Activated effector memory CD4-positive, alpha-beta T cell treated with anti-CD3 and anti-CD28 coated beads, Interleukin-2, amount 50 U/mL, for 16 hours (primary cell): Measurements from ENCODE around the gene POLQ.
"Not testable (repeated sequence)": the region's sequence is repeated elsewhere in the genome, so short reads cannot be mapped to it uniquely, and the experiment has no call there.

ENCODE experiments used
- DNase-seq: peaks from one replicate; pipeline ENCODE4 v3.0.0-alpha.2; 2020

The POLQ gene

DNA sequence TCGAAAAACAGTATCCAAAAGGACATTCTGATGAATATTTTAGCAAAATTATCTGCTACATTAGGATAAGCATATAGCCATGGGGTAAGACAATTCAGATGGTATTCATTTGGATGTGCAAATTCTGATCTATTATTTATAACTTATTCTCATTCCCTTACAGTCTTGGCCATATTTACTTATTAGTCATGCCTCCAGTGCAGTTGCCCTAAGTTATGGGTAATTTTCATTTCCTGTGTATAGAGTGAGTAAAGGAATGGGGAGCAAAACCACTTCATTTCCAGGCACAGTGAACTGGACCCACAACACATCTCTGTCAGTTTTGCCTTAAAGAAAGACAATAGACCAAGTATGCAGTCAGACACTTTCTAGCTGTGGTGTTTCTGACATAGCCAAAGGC is 134.3 kb downstream of the POLQ start:
- DNase-seq = no peak

DNA sequence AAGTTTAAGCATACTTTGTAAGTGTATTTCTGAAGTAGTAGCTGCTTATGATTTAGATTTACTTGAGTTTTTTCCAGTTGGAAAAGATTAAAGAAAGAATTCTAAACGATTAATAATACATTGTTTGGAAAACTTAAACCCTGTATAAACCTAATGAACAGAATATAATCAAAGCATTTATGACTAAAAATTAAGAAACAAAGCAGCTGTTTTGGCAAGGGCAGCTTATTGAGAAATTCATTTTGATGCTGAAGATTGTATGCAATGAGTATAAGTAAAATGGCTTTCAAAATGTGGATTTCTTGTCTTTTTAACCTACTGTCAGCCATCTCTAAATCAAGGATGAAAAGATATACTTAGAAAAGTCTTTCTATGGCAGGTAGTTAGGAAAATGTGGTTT is 140.2 kb downstream of the POLQ start:
- no peak for DNase-seq

DNA sequence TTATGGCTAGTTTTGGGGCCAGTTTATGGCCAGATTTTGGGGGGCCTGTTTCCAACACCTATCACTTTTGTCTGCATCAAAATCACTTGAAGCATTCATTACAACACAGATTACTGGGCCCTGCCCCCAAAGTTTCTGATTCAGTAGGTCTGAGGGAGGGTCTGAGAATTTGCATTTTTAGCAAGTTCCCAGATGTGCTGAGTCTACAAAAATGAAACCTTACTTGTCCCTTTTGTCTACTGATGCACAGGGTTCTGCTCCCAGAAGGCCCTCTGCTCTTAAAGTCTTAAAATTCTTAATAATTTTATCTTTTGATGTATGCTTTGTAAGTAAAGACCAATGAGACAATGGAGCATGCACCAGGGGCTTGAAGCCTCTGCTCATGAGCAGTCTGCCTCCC is 146.0 kb downstream of the POLQ start:
- DNase-seq = no peak

DNA sequence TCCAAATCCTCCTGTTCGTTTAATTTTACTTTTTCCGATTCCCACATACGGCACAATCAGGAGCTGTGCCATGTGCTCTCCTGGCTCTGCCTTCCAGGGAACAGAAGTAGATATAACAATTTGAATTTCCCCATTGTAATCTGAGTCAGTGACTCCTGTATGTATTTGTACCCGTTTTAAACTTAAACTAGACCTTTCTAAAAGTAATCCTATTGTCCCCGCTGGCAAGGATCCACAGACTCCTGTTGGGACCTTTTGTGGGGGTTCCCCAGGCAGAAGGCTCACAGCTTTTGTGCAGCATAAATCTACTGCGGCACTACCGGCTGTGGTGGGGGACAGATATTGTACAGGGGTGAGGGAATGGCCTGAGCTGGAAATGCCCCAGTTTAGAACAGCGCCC is 147.7 kb downstream of the POLQ start:
- DNase-seq = not testable (repeated sequence)

DNA sequence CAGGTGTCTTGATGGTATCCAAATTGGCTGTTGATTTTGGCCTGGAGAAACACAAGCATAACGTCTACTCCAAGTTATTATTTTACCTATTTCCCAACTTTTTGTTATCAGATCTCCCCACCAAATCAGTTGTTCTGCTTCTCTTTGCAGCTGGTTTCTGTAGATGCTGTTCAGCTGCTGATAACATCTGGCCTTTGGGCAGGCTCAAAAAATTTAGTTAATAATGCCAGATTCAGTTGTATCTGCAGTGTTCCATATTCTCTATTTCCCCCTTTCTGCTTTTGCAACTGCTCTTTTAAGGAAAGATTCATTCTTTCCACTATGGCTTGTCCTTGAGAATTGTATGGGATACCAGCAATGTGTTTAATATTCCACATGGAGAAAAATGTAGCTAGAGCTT is 149.8 kb downstream of the POLQ start:
- DNase-seq = not testable (repeated sequence)

DNA sequence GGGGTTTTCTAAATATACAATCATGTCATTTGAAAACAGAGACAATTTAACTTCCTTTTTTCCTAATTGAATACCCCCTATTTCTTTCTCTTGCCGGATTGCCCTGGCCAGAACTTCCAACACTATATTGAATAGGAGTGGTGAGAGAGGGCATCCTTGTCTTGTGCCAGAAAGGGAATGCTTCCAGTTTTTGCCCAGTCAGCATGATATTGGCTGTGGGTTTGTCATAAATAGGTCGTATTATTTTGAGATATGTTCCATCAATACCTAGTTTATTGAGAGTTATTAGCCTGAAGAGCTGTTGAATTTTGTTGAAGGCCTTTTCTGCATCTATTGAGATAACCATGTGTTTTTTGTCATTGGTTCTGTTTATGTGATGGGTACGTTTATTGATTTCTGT is 157.5 kb downstream of the POLQ start:
- DNase-seq = not testable (repeated sequence)
